Breast epithelium (tissue), 3 donors: ENCODE data around the gene C16orf90.

Experiments
- CTCF ChIP-seq, 3 donors: fragments of 450-650 bp; IDR thresholded peaks; one replicate each; pipeline ENCODE4 v1.5.1; 2016 to 2017; ENCODE audit warnings: antibody characterized with exemption in 3 of 3, mild to moderate bottlenecking in 3 of 3, moderate library complexity in 3 of 3
- POLR2A ChIP-seq: fragments of 450-650 bp; IDR thresholded peaks from one replicate; pipeline ENCODE4 v1.6.1; 2016; ENCODE audit warnings: antibody characterized with exemption, mild to moderate bottlenecking, moderate library complexity
- POLR2AphosphoS5 ChIP-seq, 3 donors: sonication (generic); formaldehyde crosslinking; IDR thresholded peaks; one replicate each; pipeline ENCODE4 v1.6.1; 2017; ENCODE audit warnings: antibody characterized with exemption in 3 of 3

GRCh38 chr16:3458278-3458851 lies 36.9 kb downstream of the C16orf90 start:
- TF ChIP-seq CTCF (IDR thresholded peaks at IDR 0.05), result no peak
- no peak for TF ChIP-seq POLR2A
- no peak for TF ChIP-seq POLR2AphosphoS5 (IDR thresholded peaks at IDR 0.05)
